Ecto neural progenitor cell (in vitro differentiated cells): ENCODE measurements around the gene RGS14.

Experiments
- DNase-seq: peaks from one replicate; pipeline ENCODE4 v3.0.0-alpha.2; 2018; ENCODE audit warnings: low spot score

Gene RGS14

GRCh38 chr5:177378884-177379883, 21.5 kb downstream of the RGS14 start:
- DNase-seq: no peak

DNA sequence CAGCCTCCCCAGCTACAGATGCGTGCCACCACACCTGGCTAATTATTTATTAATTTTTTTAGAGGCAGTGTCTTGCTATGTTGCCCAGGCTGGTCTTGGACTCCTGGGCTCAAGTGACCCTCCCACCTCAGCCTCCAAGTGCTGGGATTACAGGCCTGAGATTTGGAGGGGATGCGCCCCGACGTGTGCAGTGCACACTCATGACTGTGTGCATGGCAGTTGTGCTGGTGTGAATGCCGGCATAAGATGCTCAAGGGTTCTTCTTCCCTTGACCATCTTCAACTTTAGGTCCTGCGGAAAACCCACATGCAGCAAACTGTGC, 23.0 kb downstream of the RGS14 start:
- DNase-seq: no peak

GRCh38 chr5:177382423-177383029, 24.8 kb downstream of the RGS14 start:
- no peak for DNase-seq

DNA sequence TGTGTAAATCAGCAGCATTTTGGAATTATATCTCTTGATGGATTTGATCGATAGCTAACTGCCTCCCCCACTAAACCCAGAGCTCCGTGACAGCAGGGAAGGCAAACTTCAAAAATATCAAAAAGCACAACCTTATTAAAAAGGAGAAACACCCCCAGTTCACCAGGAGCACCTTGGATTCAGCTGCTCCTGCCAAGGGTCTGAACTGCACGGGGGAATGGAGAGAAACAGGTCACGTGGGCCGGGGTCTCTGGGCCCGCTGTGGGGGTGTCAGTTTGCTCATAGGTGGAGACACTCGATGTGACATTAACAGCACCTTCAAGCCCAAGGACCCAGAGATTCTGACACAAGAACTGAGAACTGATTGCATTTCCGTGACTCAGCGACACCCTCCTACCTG, 25.5 kb downstream of the RGS14 start:
- no peak for DNase-seq

DNA sequence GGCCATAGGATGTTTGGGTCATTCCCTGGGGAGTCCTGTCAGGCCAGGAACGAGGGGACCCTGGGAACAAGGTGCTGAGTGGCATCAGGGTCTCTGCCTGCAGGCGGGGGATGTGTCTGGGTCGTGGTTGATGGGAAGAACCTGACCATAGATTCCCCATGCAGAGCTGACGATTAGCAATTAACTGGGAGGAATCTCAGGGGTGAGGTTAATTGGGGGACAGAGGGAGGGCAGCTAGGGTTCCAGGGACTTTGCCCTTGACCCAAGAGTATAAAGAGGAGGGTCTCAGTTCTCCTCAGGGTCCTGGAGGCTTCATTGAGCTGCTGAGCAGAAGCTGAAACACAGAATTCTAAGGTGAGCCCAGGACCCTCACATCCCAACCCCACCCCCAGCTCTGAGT, 26.4 kb downstream of the RGS14 start, which contains the start of gene SLC34A1:
SLC34A1 (plus strand) TSS at position 301 of the 400 bp plus-strand sequence. CDS start 1,308 bp downstream, outside the sequence.
- no peak for DNase-seq

GRCh38 chr5:177385720-177386119, 28.0 kb downstream of the RGS14 start:
- DNase-seq: no peak

GRCh38 chr5:177386542-177386941, 28.8 kb downstream of the RGS14 start:
- no peak for DNase-seq

GRCh38 chr5:177387405-177387804, 29.7 kb downstream of the RGS14 start:
- DNase-seq: no peak

DNA sequence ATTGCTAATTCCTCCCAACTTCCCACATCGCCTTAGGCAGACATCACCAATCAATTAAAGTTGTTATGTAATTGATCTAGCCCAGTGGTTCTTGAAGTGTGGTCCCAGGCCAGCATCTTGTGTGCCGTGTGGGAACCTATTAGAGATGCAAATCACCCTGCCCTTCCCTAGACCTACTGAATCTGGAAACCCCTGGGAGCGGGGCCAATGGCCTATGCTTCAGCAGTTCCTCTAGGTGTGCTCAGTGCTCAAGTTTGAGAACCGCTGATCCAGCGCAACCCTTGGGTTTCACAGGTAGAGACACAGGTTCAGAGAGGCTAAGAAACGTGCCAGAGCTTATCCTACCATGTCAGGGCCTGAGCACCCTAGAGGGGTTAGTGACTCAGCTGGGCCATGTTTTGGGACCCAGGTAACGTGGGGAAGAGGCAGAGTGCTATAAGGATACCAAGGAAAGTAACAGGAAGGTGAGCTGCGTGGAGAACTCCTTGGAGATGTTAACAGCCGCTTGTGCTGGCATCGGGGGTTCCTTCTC, 30.9 kb downstream of the RGS14 start:
- no peak for DNase-seq

- no peak for DNase-seq
Observed at GRCh38 chr5:177389241-177390169, 31.8 kb downstream of the RGS14 start.

DNA sequence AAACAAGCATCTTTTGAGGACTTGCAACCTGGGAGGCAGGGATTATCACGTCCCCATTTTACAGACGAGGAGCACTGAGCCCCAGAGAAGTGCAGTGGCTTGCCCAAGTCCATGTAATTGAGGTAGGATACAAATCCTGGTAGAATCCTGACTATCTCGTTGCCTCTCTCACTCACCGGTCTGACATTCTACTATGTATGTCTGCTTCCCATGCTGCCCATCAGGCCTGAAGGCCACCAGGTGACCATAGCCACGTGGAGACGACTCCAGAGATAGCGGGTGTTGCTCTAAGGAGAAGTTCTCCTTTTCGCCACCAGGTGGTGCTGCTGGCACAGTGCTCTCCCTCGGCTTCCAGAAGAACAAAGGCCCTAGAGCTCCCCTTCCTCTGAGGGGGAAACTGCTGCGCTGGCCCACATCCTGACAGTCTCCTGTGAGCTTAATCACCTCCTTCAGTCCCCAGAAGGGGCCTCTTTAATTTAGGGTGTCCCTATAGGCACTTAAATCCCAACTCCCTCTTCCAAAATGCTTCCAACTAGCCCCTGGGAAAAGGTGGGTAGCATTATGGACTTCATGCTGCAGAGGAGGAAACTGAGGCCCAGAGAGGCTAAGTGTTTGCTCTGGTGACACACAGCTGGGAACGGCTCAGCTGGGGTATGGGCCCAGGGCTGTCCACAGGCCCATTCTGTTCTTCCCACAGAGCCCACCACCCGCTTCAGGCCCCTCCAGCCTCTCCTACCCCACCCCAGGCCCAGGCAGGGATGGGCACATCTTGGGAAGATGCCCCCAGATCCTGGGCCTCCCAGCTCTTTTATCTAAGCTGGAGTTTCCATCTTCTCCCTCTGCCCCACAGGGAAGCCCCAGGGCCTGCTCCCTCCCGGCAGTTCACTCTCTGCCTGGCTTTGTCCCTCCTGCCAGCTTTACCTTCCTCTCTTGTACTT, 32.9 kb downstream of the RGS14 start:
- DNase-seq: peak; percentile 90

DNA sequence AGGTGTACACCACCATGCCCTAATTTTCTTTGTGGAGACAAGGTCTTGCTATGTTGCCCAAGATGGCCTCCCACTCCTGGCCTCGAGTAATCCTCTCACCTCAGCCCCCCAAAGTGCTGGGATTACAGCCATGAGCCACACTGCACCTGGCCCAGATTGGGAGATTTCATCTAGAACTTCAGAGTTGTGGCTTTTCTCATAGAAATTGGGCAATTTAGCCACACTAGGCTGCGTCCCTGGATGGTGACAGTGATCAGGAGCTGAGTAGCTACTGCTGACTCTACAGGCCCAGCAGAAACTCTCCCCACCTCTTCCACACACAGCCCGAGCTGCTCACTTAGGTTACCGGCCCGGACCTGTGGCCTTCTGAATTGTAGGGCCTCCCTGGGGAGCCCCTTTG, 35.0 kb downstream of the RGS14 start:
- DNase-seq: no peak

DNA sequence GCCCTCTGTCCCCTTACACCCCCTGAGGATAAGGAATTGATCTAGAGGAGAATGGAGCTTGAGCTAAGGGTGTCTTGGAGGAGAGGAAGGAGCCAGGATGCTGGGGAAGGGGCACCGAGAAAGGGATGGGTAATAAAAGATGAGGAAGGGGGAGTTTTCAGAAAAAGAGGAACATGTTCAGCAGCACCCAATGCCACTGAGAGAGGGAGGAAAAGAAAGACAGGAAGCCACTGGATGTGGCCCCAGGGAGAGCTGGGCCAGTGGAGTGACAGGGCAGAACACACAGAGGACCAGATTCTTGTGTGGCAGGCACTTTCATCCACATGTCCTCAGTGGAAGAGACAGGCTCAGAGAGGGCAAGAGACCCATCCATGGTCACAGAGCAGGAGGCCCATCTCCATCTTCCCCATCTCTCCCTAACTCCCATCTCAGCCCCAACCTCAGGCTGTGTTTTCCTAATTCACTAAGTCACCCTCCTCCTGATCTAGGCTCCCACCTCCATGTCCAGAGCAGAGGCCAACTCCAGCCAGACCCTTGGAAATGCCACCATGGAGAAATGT, 35.6 kb downstream of the RGS14 start:
- no peak for DNase-seq

DNA sequence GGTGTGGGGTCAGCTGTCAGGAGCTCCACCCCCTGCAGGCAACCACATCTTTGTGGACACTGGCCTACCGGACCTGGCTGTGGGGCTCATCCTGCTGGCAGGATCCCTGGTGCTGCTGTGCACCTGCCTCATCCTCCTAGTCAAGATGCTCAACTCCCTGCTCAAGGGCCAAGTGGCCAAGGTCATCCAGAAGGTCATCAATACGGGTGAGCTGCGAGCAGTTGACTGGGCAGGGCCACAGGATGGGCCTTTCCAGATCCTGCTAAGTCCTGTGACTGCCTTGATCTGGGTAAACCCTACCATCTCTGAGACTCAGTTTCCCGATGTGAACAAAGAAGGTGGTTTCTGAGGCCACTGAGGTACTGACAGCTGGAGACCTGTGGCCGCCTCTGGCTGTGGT, 36.3 kb downstream of the RGS14 start:
- DNase-seq: no peak

- no peak for DNase-seq
Observed at GRCh38 chr5:177396078-177396477, 38.4 kb downstream of the RGS14 start.

GRCh38 chr5:177396807-177397206, 39.1 kb downstream of the RGS14 start:
- no peak for DNase-seq

DNA sequence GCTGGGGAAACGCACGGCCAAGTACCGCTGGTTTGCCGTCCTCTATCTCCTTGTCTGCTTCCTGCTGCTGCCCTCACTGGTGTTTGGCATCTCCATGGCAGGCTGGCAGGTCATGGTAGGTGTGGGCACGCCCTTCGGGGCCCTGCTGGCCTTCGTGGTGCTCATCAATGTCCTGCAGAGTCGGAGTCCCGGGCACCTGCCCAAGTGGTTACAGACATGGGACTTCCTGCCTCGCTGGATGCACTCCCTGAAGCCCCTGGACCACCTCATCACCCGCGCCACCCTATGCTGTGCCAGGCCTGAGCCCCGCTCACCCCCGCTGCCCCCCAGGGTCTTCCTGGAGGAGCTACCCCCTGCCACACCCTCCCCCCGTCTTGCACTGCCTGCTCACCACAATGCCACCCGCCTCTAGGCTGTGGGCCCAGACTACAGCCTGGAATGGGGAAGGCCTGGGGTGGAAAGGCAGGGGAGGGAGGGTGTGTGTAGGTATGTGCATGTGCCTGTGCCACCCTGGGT, 40.2 kb downstream of the RGS14 start:
- DNase-seq: no peak

GRCh38 chr5:177399997-177400868, 42.5 kb downstream of the RGS14 start, which contains the start of gene PFN3:
Gene PFN3 (minus strand): TSS chr5:177400661. CDS start chr5:177400576, 85 bp downstream.
- DNase-seq: no peak
